GF-D8 (cell line): Measurements from ENCODE around the gene KLRF2.

Source experiments
- DNase-seq: peaks from one replicate; lab custom pipeline; 2025; lab: John Stamatoyannopoulos, UW

The KLRF2 gene

DNA sequence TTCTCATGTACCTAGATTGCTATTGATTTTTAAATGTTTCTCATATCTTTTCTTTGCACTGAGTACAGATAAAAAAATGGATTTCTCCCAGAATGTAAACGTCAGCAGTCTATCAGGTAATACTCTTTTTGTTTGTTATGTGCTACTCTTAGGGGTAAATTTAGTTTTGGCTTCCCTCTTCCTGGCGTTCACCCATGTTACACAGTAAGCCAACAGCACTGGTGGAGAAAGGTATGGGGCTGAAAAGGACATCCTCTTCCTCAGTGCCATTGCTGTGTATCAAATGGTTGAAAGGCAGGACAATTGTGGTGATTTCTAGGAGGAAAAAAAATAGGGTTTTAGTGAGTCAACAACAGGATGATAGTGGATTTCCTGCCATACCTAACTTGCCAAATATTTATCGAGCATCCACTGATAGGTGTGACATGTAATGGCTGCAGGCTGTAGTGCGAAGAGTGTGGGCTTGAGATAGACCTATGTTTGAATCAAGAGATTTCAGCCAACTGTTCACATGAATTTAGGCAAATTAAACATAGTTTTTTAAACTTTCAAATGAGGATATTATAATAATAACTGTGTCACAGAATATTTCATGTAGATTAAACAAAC, 7.5 kb downstream of the KLRF2 start:
- no peak for DNase-seq

GRCh38 chr12:9895215-9895971, 14.1 kb downstream of the KLRF2 start:
- DNase-seq, result no peak

- no peak for DNase-seq
These were observed 16.2 kb downstream of the KLRF2 start for GRCh38 chr12:9897535-9897934.

GRCh38 chr12:9899209-9899608, 17.9 kb downstream of the KLRF2 start:
- no peak for DNase-seq

DNA sequence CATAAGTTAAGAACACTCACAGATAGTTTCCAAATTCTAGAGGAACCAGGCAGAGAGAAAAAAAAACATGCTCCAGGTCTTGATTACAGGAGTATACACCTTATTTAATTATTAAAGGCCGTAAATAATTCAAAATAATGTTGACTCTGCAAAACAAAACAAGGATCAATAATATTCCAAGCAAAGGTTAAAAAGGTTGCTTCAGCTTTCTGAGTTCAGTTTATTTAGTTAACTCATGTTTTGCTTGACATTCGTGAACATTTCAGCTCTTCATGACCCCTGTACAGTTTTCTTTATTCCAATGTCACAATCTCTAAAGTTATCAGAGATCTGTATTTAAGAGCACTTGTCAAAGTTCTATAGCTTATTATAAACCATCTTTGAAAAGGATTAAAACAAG, 19.6 kb downstream of the KLRF2 start:
- no peak for DNase-seq

- no peak for DNase-seq
These were observed 21.4 kb downstream of the KLRF2 start for GRCh38 chr12:9902539-9903228.

- DNase-seq, result no peak
These were observed 25.6 kb downstream of the KLRF2 start for GRCh38 chr12:9906873-9907272.

- no peak for DNase-seq
These were observed 26.5 kb downstream of the KLRF2 start for GRCh38 chr12:9907769-9908168.

GRCh38 chr12:9908350-9908749, 27.1 kb downstream of the KLRF2 start:
- no peak for DNase-seq

- no peak for DNase-seq
These were observed 28.4 kb downstream of the KLRF2 start for GRCh38 chr12:9909724-9910123.

DNA sequence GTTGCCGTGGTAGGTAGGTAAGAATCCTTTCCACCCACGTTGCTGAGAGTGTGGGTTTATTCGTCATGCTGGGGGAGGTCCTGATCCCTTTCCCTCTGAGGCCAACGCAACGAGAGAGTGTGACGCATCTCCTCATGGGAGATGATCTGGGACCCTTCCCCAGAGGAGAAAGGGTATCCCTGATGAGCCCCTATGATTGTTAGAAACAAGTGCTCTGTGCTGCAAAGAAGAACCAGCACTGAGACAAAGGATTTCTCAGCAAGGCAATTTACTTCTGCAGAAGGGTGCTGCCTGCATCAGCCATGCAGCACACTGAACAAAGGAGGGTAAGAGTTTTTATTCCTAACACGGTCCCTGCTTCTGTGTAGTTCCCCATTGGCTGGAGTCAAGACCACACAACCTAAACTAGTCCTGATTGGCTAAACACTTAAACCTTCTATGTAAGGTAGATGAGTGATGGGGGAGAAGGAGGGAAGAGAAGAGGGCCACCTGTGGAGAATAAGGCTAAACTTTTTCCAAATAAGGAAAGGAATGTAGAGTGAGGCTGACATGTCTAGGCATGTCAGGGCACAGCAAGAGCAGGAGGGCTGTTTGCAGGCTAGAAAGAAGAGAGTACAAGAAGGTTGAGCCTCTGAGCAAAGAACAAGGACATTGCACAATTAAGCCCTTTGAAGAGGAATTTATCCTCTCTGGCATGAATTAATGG, 29.6 kb downstream of the KLRF2 start:
- DNase-seq, result no peak

DNA sequence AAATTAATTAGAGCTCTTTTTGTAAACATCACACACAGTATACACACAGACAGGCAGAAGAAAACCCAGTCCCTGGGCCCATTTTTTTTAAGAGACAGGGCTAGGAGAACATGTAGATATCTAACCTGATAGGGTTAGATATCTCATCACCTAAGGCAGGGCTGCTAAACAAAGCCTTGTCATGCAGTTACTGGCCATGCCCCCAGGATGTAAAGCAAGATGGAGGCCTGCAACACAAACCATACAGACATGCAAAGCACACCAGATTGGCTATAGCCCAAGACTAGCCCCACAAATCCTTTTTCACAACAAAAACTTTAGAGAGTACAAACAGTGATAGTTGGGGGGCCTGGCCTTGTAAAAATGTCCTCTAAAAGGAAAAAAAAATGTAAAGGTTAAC, 30.4 kb downstream of the KLRF2 start:
- DNase-seq, result no peak

DNA sequence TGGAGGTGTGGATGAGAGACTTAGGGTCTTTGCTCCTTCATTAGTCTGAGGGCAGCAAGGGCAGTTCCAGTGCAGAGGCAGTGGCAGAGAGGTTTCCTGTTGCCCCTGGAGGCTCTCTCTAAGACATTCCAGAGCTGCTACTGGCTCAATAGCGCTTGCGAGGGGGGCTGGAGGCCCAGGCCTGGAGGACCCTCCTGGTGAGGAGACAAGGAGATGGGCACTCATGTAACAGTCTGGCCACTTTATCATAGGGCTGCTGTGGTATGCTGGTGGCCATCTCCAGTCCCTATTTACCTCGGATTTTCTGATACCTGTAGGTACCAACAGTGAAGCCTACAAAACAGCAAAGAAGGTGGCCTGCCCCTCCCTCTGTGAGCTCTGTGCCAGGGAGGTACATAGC, 38.2 kb downstream of the KLRF2 start:
- no peak for DNase-seq

DNA sequence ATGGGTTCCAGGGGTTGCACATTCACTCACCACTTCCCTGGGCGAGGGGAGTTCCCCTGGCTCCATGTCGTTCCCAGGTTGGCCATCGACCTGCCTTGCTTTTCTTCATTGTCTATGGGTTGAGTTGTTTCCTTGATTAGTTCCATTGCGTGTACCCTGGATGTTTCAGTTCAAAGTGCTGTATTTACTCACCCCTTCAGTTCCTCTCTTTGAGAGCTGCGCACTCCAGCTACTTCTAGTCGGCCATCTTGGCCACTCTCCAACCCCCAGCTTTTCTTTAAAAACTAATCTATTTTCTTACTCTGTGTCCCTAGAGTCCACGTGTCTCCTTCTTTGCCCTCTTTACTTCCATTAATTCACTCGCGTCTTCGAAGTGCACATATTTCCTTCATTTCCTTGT, 39.2 kb downstream of the KLRF2 start:
- DNase-seq, result no peak

DNA sequence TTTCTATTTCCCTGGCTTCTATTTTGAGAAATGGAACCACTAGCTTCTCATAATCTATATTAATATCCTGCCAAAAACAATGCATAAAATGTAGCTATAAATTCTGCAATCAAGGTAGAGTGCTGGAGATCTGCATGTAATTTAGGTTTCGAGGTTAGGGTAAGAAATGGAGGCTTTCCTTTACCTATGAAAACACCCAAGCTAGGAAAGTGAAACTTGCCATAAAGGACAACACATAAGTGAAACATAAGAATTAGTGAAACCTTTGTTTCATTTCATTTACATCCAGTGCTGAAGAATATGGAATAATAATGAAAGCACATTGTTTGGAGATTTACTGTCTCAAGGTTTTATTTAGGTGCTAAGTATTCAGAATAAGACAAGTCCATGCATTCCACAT, 41.1 kb downstream of the KLRF2 start:
- DNase-seq, result no peak

- no peak for DNase-seq
These were observed 44.6 kb downstream of the KLRF2 start for GRCh38 chr12:9925705-9926393.

GRCh38 chr12:9926876-9927275, 45.6 kb downstream of the KLRF2 start:
- DNase-seq, result no peak

DNA sequence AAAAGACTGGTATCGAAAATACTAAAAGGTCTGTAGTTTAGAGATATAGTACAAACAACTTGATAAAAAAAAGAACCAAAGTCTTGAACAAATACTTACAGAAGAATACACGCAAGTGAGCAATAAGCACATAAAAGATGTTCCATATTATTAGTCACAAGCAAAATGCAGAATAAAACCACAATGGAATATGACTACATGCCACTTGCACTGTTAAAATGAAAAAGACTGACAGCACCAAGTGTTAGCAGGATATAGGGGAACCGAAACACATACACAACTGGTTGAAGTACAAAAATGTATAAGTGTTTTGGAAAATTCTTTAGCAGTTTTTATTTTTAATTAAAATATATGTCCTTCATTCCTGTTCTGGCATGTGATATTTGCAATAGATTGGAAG, 47.3 kb downstream of the KLRF2 start:
- no peak for DNase-seq

DNA sequence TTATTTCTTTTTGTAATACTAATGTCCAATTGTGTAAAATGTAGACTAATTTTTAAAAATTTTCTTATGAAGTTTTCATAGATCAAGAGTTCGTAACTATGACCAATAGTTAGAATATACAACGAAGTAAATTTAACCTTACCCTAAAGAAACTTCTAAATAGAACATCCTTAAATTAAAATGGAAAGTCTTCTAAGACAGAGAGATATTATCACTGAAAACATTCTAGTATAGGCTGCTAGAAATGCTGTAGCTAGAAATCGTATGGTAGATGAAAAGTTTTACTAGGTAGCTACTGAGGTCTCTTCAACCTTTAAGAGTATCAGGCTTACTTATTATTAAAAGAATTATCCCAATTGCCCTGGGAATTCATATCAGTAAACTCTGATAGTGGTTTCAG, 50.0 kb downstream of the KLRF2 start:
- DNase-seq, result no peak

- no peak for DNase-seq
These were observed 51.0 kb downstream of the KLRF2 start, which contains the start of gene CLEC2A for GRCh38 chr12:9932270-9932669. Gene CLEC2A (minus strand): TSS chr12:9932370. CDS start chr12:9932329, 41 bp downstream.

DNA sequence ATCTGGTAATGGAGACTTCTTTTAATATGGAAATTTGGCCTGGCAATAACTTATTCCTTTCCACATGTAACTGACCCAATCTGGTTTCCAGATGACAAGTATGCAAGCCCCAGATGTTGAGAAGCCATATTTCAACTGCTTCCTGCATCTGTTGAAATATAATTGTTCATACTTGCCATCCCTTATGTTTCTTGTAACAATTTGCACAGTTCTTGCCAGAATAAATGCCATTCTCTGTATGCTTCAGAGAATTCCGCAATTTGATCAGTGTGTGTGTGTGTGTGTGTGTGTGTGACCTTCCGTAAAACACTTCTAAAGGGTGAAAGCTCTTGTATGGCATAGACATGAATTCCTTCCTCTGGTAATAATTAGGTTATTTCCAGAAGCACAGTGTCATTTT, 52.7 kb downstream of the KLRF2 start:
- no peak for DNase-seq

DNA sequence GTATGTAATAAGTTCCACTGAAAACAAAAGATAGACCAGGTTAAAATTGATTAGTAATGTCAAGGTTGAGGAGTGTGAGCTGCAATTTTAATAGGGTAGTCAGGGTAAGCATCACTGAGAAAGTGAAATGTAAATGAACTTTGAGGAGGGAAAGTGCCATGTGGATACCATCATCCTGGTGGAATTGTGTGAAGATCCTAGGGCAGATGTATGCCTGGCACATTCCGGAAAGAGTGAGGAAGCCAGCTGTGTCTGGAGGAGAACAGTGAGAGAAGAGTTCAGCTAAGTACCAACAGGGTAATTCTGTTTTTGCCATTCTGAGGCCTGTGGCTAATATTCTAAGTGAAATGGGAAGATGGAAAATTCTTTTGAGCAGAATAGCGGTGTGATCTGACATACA, 53.7 kb downstream of the KLRF2 start:
- DNase-seq, result no peak
